HG03575 (cell line): ENCODE measurements around the gene KCNIP2.
A peak's percentile ranks its signal among the peaks of the same experiment; 100 is the strongest.

Experiments
- ATAC-seq: cut with Tn5 transposase; IDR thresholded peaks from one replicate; pipeline ENCODE4 v1.9.1; 2021; ENCODE audit not compliant: unreplicated experiment, insufficient number of reproducible peaks, low FRiP score; ENCODE audit errors: extremely low read depth

KCNIP2 gene

GRCh38 chr10:101831169-101831811 is 12.3 kb downstream of the KCNIP2 start:
- ATAC-seq, result no peak

GRCh38 chr10:101830322-101831168 is 13.1 kb downstream of the KCNIP2 start:
- no peak for ATAC-seq

- ATAC-seq, result no peak
Observed at GRCh38 chr10:101829561-101830315, 13.9 kb downstream of the KCNIP2 start.

GRCh38 chr10:101828766-101829551 is 14.6 kb downstream of the KCNIP2 start:
- ATAC-seq, result no peak

DNA sequence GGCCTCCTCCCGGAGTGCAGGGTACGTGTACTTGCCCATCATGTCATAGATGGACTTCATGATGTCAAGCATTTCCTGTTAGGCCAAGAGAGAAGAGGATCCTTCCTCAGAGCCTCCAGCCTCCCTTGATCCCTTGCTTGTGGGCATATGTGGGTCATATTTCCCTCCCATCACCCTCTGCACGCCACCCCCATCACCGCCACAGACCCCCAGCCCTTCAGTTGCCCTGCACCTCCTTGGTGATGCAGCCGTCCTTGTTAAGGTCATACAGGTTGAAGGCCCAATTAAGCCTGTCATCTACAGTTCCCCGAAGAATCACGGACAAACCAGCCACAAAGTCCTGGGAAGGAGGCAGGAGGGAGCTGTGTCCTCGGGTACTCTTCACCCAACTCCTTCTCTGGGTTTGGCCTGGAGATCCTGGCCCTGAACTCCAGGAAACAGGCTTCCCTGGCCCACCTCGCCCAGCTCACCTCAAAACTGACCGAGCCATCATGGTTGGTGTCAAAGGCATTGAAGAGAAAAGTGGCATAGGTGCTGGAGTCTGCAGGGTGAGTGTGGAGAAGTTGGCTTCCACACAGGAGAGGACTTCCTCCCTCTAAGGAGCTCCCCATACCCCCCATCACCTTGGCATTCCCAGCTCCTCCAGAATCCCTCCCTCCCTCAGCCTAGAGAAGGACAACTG is 15.5 kb downstream of the KCNIP2 start:
- ATAC-seq, result no peak

- no peak for ATAC-seq
Observed at GRCh38 chr10:101826852-101827434, 16.7 kb downstream of the KCNIP2 start.

DNA sequence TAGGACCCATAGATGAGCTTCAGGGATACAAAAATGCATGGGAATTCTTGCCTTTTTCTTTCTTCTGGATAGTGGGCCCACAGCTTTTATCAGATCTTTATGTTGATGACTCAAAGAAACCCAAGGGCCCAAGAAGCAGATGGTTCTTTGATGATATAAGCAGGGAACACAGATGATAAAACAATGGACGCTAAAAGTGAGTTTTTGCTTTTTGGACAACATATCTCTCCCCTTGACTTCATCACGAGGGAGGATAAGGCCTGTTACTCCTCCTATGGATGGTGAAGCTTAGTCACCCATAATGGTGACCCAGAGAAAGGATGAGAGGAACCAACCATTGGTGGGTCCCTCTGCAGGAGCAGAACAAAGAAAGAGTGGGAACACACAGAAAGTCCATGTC is 18.9 kb downstream of the KCNIP2 start:
- no peak for ATAC-seq

GRCh38 chr10:101818872-101819633 is 24.5 kb downstream of the KCNIP2 start:
- ATAC-seq, result peak; percentile 18

DNA sequence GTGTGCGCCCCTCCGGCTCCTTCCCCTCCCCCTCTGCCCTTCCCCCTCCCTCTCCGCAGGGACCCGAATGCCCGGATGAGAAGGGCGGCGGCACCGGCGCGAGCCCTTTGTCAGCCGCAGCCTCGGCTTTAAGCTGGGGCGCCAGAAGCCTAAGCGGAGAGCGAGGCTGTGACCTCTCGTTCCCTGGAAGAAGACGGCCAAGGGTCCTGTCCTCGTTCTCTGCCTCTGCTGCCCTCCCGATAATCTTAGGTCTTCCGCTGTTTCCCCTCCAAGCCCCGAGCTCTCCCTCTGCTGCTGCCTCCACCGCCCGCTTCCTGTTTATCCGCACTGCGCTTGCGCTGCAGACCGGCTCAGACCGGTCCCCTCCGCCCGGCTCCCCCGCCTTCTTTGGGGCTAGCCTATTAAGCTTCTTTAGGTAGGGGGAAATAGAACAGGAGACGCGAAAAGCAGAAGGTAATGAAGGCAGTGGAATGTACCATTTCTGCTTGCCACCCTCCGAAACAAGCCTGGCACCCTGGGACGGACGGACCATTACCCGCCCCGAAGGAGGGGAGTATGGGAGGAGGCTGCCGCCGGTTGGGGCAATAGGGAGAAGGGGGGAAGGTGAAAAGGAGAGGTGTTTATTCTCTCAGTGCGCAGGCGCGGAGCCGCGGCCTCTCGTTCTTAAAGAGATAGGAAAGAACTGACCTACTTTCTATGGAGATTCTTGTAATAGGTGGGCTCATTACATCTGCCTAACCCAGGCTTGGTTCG is 25.3 kb downstream of the KCNIP2 start, which contains the start of gene OGA:
TSS of gene OGA (minus strand) at position 326 of the 753 bp plus-strand sequence. CDS start 422 bp downstream, outside the sequence.
- peak; percentile 65 for ATAC-seq

- ATAC-seq, result no peak
Observed at GRCh38 chr10:101817337-101818118, 26.1 kb downstream of the KCNIP2 start.

- ATAC-seq, result no peak
Observed at GRCh38 chr10:101816913-101817336, 26.7 kb downstream of the KCNIP2 start.

DNA sequence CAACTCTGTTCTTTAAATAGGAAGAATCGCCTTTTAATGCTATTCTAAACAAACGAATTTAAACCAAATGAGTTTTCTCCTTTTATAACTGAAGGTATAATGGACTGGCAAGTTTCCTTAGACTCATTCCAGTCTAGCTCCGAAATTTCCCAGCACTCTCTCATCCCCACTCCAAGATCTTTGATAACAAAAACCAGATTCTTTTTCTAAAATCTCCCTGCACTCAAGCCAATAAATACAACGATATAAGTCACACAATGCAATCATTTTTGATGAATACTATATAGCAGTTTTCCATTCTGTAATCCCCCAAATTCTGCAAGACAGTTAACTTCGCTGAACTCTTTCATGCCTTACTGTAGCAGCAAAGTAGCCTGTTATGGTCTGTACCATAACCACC is 27.2 kb downstream of the KCNIP2 start:
- ATAC-seq, result no peak

- ATAC-seq, result no peak
Observed at GRCh38 chr10:101814466-101815071, 29.0 kb downstream of the KCNIP2 start.

GRCh38 chr10:101812606-101813005 is 31.0 kb downstream of the KCNIP2 start:
- ATAC-seq, result no peak

DNA sequence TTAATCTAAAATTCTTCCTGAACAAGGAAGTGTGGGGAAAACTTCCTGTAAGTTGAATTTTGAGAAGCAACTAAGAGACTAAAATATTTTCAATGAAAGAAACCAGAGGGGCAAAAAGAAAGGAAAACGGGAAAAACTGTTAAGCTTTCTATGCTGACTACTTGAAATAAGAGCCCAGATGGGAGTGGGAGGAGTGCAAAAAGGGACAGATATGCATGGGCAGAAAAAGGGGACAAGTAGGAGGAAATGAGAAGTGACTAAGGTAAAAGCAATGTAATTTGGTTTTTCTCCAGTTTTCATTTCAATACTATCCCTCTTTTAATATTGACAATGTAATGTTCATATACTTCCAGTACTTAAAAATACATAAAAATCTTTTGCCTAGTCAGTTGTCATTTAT is 36.4 kb downstream of the KCNIP2 start:
- no peak for ATAC-seq

GRCh38 chr10:101803511-101803910 is 40.1 kb downstream of the KCNIP2 start:
- ATAC-seq, result no peak
